Mesodermal cell (in vitro differentiated cells): ENCODE measurements around the gene LY9.

Experiments used
- H3K27ac ChIP-seq: 2 replicates; pipeline ENCODE4 v1.7.0; 2013; ENCODE audit warnings: mild to moderate bottlenecking, low read depth, low read length, moderate library complexity; ENCODE audit not compliant: severe bottlenecking
- H3K36me3 ChIP-seq: 2 replicates; pipeline ENCODE4 v1.7.1; 2013; ENCODE audit warnings: mild to moderate bottlenecking, low read length, moderate library complexity; ENCODE audit not compliant: control insufficient read depth, insufficient read depth
- H3K4me1 ChIP-seq: one replicate; pipeline ENCODE4 v1.7.1; 2013; ENCODE audit warnings: mild to moderate bottlenecking, low read length; ENCODE audit not compliant: insufficient read depth, control insufficient read depth, poor library complexity, severe bottlenecking
- H3K4me3 ChIP-seq: 2 replicates; pipeline ENCODE4 v1.7.0; 2013; ENCODE audit warnings: low read length, control low read depth, mild to moderate bottlenecking; ENCODE audit not compliant: insufficient read depth, poor library complexity, severe bottlenecking; ENCODE audit errors: extremely low read depth
- H3K9me3 ChIP-seq: 2 replicates; pipeline ENCODE4 v1.7.1; 2013; ENCODE audit warnings: mild to moderate bottlenecking, low read length, moderate library complexity; ENCODE audit not compliant: control insufficient read depth
- WGBS, 2 experiments: methylation state at CpG; one replicate each; pipeline ENCODE4 v1.1.5; 2013; ENCODE audit warnings: missing lambda C conversion rate in 2 of 2; ENCODE audit not compliant: insufficient coverage in 2 of 2; 5-methylcytosine and 5-hydroxymethylcytosine counted together

Gene LY9

DNA sequence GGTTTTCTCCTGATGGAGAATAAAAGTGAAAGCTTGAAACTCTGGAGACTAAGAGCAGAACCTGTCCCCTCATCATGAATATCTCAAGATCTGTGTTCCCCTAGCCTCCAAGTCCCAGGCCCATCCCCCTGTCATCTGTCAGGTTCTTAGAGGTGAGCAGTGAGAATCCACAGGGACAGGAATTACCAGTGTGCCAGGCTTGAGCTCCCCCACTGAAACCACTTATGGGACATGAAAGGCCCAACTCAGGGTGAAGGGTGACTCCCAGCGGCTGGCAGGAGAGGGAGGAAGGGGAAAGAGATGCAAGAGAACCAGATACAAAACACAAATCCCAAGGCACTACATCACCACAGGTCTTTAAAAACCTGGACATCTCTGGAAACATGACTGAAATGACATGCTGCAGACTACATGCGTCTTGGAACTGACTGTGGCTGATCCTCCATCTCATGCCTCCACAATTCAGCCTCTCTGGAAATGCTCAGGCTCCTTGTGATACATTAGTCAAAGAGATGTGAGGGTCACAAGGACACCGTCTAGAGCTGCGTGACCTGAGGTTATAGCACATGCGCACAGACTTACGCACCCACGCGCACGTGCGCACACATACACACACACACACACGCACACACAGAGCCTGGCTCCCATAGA is 6.8 kb upstream of the LY9 start:
- H3K4me1 ChIP-seq, result no peaks in the 10 kb centered on the region
- no peak overlapping the region for H3K27ac ChIP-seq
- H3K4me3 ChIP-seq, result no peak overlapping the region
- H3K9me3 ChIP-seq, result no peaks in the 10 kb centered on the region
- 69 to 91% methylated on average over 4 to 10 of the region's 11 CpGs for WGBS, 2 experiments
- H3K36me3 ChIP-seq, result no peaks in the 10 kb centered on the region

DNA sequence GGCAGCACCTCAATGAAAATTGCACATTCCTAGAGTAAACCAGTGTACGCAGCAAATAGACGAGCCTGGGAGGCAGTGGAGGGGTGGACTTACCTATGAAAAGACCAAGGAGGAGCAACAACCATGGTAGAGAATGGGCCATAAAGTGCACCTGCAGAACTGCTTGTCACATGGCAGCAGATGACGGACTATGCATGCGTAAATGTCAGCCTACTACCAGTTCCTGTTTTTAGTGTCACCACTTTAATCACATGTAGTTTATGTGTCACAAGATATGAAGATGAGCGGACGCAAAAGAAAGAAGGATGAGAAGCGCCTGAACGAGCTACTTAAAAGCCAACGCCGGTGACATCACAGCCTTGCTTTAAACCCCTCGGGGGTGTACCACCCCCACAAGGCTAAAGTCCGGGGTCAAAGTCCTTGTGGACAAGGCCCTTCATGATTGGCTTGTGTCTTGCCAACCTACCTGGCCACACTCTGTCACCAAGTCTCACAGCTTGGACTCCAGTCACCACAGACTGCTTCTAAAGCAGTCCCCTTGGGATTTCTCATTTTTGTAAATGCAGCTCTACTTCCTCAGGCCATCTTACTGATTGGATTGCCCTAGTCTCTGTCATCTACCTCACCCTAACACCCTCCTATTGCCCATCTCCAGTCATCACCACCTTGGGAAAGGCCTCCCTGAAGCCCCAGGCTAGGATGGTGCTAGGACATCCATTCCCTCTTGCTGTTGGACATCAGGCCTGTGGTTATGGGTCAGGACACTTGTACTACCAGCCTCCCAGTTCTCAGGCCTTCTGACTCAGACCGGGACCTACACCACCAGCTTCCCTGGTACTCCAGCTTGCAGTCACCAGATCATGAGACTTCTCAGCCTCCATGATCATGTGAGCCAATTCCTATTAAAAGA is 6.0 kb upstream of the LY9 start:
- Histone ChIP-seq H3K36me3 (no peaks in the 10 kb centered on the region), H3K9me3 (no peaks in the 10 kb centered on the region), H3K4me1 (no peaks in the 10 kb centered on the region), H3K4me3 (no peak overlapping the region), H3K27ac (no peak overlapping the region)
- 94% methylated on average over 10 to 12 of the region's 13 CpGs for WGBS, 2 experiments

DNA sequence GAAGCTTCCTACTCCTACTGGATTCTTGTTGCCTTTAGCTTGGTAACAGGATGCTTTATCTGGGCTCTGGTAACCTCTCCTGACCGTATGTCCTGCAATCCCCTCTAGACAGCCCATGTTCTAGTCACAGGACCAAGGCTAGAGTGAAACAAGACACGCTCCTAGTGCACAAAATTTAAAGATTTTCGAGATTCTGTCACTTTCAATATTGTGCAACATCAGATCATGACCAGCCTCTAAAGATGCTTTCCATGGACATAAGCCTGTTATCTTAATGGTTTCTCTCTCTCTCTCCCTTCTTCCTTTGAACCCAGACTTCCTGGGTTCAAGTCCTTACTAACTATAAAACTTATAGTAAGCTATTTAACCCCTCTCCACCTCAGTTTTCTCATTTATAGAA is 1.6 kb upstream of the LY9 start:
- Histone ChIP-seq H3K36me3 (no peaks in the 10 kb centered on the region), H3K9me3 (no peaks in the 10 kb centered on the region), H3K4me1 (no peaks in the 10 kb centered on the region), H3K4me3 (no peak overlapping the region), H3K27ac (no peak overlapping the region)
- 55 to 56% methylated on average over 3 of the region's 3 CpGs for WGBS, 2 experiments

DNA sequence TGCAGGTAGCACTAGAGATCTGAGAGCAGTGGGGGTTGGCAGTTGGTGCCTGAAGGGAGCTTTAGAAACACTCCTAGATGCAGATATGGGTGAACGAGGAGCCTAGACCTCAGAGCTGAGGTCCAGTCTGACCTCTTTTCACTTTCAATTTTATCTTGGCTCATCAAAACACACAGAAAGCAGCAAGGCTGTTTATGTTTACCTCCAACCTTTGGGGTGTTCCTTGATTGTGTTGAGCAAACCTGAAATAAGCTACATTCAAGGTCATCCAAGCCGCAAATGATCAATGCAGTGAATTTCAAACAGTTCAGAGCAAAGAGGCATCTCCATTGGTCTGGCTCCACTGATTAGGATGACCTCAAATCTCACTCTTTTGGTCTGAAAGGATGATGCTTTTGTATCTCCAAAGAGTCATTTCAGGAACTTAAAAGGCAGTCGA is 1.3 kb downstream of the LY9 start:
- no peaks in the 10 kb centered on the region for H3K36me3 ChIP-seq
- no peaks in the 10 kb centered on the region for H3K9me3 ChIP-seq
- H3K4me1 ChIP-seq, result no peaks in the 10 kb centered on the region
- H3K27ac ChIP-seq, result no peak overlapping the region
- no peak overlapping the region for H3K4me3 ChIP-seq
- WGBS, 2 experiments, result 100% methylated on average over 1 to 2 of the region's 3 CpGs

DNA sequence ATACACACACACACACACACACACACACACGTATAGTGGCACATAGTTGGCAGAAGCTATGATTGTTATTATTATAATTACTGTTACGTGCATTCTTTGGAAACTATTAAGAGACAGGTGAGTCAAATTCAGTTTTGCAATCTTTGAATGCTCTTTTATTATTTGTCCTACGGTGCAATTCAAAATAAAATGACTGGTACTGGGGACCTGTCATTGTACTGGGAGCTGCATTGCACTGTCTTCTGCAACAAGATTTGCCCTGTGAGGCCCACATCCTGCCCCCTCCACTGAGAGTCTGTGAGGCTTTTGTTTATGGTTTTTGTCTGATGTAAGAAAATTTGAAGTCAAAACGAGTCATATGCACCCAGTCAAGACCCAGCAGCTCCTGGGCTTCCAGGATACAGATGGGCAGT is 1.9 kb downstream of the LY9 start:
- Histone ChIP-seq H3K4me3 (no peak overlapping the region), H3K9me3 (no peaks in the 10 kb centered on the region), H3K36me3 (no peaks in the 10 kb centered on the region), H3K4me1 (no peaks in the 10 kb centered on the region), H3K27ac (no peak overlapping the region)
- WGBS, 2 experiments, result 40 to 100% methylated on average over 1 to 3 of the region's 4 CpGs

DNA sequence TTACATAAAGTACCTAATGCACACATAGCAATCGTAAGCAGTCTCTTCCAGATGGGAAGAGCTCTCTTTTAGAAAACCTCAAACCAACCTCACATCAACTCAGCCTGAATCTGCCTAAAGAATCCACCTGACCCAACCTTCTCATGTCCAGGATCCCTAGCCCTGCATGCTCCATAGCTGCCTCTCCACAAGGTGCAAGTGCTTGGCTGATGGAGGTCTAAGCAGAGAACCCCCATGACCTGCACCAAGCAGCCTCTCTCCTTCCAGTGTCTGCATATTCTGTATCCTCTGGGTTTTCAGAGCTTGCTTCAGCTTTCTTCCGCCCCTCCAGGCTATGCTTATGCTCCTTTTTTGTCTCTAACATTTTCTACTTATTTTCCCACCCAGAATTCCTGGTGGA is 2.5 kb downstream of the LY9 start:
- H3K4me3 ChIP-seq, result no peak overlapping the region
- no peaks in the 10 kb centered on the region for H3K4me1 ChIP-seq
- no peaks in the 10 kb centered on the region for H3K9me3 ChIP-seq
- no peak overlapping the region for H3K27ac ChIP-seq
- WGBS, 2 experiments, result 86 to 88% methylated on average over 1 to 2 of the region's 2 CpGs
- no peaks in the 10 kb centered on the region for H3K36me3 ChIP-seq

DNA sequence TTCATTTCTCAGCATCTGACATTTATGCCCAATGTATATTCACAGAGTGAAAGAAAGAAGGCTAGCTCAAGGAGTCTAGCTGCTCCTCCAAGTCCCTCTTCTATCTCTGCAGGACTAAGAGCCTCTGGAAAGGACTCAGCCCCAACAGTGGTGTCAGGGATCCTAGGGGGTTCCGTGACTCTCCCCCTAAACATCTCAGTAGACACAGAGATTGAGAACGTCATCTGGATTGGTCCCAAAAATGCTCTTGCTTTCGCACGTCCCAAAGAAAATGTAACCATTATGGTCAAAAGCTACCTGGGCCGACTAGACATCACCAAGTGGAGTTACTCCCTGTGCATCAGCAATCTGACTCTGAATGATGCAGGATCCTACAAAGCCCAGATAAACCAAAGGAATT is 3.7 kb downstream of the LY9 start:
- Histone ChIP-seq H3K27ac (no peak overlapping the region), H3K4me1 (no peaks in the 10 kb centered on the region), H3K9me3 (no peaks in the 10 kb centered on the region), H3K36me3 (no peaks in the 10 kb centered on the region), H3K4me3 (no peak overlapping the region)
- 81 to 94% methylated on average over 4 to 5 of the region's 5 CpGs for WGBS, 2 experiments

DNA sequence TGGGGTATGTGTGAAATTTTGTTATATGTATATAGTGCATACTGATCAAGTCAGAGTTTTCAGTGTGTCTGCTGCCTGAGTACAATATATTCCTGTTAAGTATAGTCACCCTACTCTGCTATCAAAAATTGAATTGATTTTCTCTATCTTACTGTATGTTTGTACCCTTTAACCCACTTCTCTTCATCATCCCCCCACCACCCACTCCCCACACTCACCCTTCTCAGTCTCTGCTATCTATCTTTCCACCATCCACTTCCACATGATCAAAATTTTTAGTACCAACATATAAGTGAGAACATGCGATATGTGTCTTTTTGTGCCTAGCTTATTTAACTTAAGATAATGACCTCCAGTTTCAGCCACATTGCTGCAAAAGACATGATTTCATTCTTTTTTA is 4.2 kb downstream of the LY9 start:
- Histone ChIP-seq H3K36me3 (no peaks in the 10 kb centered on the region), H3K9me3 (no peaks in the 10 kb centered on the region), H3K4me1 (no peaks in the 10 kb centered on the region), H3K27ac (no peak overlapping the region), H3K4me3 (no peak overlapping the region)
- WGBS, 2 experiments, result no CpG with 5 or more reads among the region's 1 CpG

DNA sequence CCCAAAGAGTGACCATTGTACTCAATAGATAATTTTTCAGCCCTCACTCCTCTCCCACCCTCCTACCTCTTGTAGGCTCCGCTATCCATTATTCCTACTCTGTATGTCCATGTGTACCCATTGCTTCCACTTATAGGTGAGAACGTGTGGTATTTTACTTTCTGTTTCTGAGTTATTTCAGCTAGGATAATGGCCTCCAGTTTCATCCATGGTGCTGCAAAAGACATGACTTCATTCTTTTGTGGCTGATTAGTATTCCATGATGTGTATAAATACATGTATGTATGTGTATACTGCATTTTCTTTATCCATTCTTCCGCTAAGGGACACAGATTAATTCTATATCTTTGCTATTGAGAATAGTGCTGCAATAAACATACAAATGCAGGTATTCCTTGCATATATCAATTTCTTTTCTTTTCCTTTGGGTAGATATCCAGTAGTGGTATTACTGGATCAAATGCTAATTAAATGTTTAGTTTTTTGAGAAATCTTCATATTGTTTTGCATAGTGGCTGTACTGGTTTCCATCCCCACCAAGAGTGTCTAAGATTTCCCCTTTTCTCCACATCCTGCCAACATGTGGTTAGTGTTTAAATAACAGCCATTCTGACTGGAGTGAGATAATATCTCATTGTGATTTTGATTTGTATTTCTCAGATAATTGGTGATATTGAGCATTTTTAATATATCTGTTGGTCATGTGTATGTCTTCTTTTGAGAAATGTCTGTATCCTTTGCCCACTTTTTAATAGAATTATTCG is 4.9 kb downstream of the LY9 start:
- Histone ChIP-seq H3K4me3 (no peak overlapping the region), H3K36me3 (no peaks in the 10 kb centered on the region), H3K9me3 (no peaks in the 10 kb centered on the region), H3K27ac (no peak overlapping the region), H3K4me1 (no peaks in the 10 kb centered on the region)
- whole genome bisulfite sequencing, 2 experiments, result no CpG with 5 or more reads among the region's 4 CpGs

DNA sequence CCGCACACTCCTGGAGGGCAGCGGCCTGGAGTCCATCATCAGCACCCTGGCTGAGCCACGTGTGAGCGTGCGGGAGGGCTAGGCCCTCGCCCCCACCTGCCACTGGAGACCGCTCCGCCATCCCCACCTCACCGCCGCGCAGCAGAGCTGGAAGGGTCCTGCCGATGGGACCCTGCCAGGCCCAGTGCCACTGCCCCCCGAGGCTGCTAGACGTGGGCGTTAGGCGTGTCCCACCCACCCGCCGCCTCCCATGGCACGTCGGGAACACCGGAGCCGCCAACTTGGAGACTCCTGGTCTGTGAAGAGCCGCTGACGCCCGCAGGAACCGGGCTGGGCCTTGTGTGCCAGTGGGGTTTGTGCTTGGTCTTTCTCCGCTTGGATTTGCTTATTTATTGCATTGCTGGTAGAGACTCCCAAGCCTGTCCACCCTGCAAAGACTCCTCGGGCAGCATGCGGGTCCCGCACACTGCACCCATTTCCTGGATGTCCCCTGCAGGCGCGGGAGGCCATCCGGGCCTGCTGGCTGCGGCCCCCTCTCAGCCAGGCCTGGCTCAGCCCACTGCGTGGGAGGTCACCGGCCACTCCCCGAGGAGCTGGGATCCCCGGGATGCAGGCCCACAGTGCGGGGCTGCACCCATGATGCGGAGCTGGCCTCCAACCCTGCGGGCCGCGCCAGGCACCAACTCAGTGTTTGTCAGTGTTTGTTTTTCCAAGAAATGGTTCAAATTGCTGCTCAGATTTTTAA is 6.0 kb downstream of the LY9 start:
- Histone ChIP-seq H3K27ac (no peak overlapping the region), H3K36me3 (no peaks in the 10 kb centered on the region), H3K4me1 (no peaks in the 10 kb centered on the region), H3K4me3 (no peak overlapping the region), H3K9me3 (no peaks in the 10 kb centered on the region)
- 94 to 95% methylated on average over 33 to 43 of the region's 43 CpGs for WGBS, 2 experiments
